ENCODE measurements around the gene PARP3. TPM values are rescaled to one million over a fixed set of nuclear protein-coding genes. Genes with fewer than 3 reads are reported as not detected.
A peak's percentile ranks its signal among the peaks of the same experiment; 100 is the strongest.

The PARP3 gene
- total and polyA plus RNA-seq, 9 of the 15 experiments (the other 6 are each of a cell fraction or from before 2014, with no cell fraction given), result 0.46 to 6.6 (median 4.5) TPM

DNA sequence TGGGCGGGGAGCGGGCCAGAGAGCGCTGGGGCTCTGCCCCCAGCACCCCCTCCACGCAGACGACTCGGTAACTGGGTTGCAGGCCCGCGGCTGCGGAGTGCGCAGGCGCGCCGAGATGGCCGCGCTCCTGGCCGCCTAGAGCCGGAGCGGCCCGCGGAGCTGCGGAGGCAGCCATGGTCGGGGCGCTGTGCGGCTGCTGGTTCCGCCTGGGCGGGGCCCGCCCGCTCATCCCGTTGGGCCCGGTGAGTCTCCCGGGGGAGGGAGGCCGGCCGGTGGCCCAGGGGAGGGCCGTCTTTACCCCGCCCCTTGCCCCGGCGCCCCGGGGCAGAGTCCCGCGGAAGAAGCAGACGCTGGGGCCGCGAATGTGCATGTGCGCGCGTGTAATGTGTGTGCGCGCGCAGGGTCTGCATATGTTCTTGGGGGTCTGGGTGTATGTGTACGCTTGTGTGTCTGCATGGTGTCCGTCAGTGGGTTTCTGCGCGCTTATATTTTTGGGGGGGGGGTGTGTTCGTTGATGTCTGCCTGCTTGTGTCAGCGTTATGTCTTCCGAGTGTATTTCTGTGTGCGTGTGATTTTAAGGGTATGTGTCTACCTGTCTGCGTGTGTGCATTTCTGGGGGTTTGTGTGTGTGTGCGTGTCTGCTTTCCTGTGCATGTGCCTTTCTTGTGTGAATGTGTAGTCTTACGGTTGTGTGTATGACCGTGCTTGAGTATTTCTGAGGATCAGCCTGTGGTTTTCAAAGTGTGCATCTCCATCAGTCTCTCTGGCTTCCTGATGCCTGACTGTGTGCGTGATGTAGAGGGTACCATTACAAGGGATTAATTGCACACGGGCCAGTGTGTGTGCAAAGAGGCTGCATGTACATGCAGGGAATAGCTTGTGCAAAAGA, 33.0 kb downstream of the PARP3 start, which contains the start of gene ABHD14A (continued):
- TF ChIP-seq, protein P1, sequence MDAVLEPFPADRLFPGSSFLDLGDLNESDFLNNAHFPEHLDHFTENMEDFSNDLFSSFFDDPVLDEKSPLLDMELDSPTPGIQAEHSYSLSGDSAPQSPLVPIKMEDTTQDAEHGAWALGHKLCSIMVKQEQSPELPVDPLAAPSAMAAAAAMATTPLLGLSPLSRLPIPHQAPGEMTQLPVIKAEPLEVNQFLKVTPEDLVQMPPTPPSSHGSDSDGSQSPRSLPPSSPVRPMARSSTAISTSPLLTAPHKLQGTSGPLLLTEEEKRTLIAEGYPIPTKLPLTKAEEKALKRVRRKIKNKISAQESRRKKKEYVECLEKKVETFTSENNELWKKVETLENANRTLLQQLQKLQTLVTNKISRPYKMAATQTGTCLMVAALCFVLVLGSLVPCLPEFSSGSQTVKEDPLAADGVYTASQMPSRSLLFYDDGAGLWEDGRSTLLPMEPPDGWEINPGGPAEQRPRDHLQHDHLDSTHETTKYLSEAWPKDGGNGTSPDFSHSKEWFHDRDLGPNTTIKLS (IDR thresholded peaks at IDR 0.05; ENCODE audit: borderline replicate concordance, low read depth), result no peak
- TF ChIP-seq, protein P2, sequence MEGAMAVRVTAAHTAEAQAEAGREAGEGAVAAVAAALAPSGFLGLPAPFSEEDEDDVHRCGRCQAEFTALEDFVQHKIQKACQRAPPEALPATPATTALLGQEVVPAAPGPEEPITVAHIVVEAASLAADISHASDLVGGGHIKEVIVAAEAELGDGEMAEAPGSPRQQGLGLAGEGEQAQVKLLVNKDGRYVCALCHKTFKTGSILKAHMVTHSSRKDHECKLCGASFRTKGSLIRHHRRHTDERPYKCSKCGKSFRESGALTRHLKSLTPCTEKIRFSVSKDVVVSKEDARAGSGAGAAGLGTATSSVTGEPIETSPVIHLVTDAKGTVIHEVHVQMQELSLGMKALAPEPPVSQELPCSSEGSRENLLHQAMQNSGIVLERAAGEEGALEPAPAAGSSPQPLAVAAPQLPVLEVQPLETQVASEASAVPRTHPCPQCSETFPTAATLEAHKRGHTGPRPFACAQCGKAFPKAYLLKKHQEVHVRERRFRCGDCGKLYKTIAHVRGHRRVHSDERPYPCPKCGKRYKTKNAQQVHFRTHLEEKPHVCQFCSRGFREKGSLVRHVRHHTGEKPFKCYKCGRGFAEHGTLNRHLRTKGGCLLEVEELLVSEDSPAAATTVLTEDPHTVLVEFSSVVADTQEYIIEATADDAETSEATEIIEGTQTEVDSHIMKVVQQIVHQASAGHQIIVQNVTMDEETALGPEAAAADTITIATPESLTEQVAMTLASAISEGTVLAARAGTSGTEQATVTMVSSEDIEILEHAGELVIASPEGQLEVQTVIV (CRISPR knock-in tag; IDR thresholded peaks at IDR 0.05; ENCODE audit: borderline replicate concordance), result no peak
- TF ChIP-seq, protein P3, sequence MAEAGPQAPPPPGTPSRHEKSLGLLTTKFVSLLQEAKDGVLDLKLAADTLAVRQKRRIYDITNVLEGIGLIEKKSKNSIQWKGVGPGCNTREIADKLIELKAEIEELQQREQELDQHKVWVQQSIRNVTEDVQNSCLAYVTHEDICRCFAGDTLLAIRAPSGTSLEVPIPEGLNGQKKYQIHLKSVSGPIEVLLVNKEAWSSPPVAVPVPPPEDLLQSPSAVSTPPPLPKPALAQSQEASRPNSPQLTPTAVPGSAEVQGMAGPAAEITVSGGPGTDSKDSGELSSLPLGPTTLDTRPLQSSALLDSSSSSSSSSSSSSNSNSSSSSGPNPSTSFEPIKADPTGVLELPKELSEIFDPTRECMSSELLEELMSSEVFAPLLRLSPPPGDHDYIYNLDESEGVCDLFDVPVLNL (CRISPR knock-in tag; IDR thresholded peaks at IDR 0.05; ENCODE audit: low read depth), result no peak
- TF ChIP-seq RBM15 (IDR thresholded peaks at IDR 0.05; ENCODE audit: insufficient read depth, low read length) (no peak), RBFOX2 (IDR thresholded peaks at IDR 0.05; ENCODE audit: low read depth, low read length) (peak; percentile 80), RUNX1 (IDR thresholded peaks at IDR 0.05; ENCODE audit: low read depth) (no peak), CBFA2T2 (conservative IDR thresholded peaks at IDR 0.05) (no peak), CEBPG (CRISPR knock-in tag; IDR thresholded peaks at IDR 0.05) (0 out of 2 replicates have a peak, but pooled peaks have one; percentile 16), CEBPG (tag; conservative IDR thresholded peaks at IDR 0.05 in 1 of 2, IDR thresholded peaks at IDR 0.05 in 1 of 2) (no peak), CBX3 (IDR thresholded peaks at IDR 0.05; ENCODE audit: borderline replicate concordance in 1 of 2, low read length in 2 of 2) (no peak), RBM34 (IDR thresholded peaks at IDR 0.05; ENCODE audit: borderline replicate concordance, insufficient read depth, low read length) (no peak), IFI16 (CRISPR knock-in tag; IDR thresholded peaks at IDR 0.05) (no peak), ZZZ3 (IDR thresholded peaks at IDR 0.05) (no peak), ELF4 (CRISPR knock-in tag; IDR thresholded peaks at IDR 0.05) (peak; percentile 56; the same call in 1 of the 2 replicates), MYBL2 (IDR thresholded peaks at IDR 0.05; ENCODE audit: low read depth) (no peak), MYBL2 (CRISPR knock-in tag; IDR thresholded peaks at IDR 0.05; ENCODE audit: borderline replicate concordance) (no peak), SRSF7 (optimal IDR thresholded peaks at IDR 0.05; ENCODE audit: low read depth, low read length) (no peak), ZNF184 (CRISPR knock-in tag; IDR thresholded peaks at IDR 0.05) (no peak), EHMT2 (IDR thresholded peaks at IDR 0.05) (peak; percentile 19; the same call in 1 of the 2 replicates), SIN3B (IDR thresholded peaks at IDR 0.05; ENCODE audit: low read depth) (peak; percentile 31; the same call in 1 of the 2 replicates), DNMT1 (IDR thresholded peaks at IDR 0.05) (no peak), BCL6 (CRISPR knock-in tag; IDR thresholded peaks at IDR 0.05) (no peak)
- TF ChIP-seq, protein P4, sequence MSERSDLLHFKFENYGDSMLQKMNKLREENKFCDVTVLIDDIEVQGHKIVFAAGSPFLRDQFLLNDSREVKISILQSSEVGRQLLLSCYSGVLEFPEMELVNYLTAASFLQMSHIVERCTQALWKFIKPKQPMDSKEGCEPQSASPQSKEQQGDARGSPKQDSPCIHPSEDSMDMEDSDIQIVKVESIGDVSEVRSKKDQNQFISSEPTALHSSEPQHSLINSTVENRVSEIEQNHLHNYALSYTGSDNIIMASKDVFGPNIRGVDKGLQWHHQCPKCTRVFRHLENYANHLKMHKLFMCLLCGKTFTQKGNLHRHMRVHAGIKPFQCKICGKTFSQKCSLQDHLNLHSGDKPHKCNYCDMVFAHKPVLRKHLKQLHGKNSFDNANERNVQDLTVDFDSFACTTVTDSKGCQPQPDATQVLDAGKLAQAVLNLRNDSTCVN (CRISPR knock-in tag; IDR thresholded peaks at IDR 0.05), result peak; percentile 73; the same call in 1 of the 2 replicates
